Dermis blood vessel endothelial cell (primary cell): ENCODE data around the gene ALOX15. TPM values are rescaled to one million over a fixed set of nuclear protein-coding genes. Genes with fewer than 3 reads are reported as not detected.
A peak's percentile ranks its signal among the peaks of the same experiment; 100 is the strongest.
"Not testable (repeated sequence)": the region's sequence is repeated elsewhere in the genome, so short reads cannot be mapped to it uniquely, and the experiment has no call there.

Source experiments
- DNase-seq: peaks from one replicate; pipeline ENCODE4 v3.0.0; 2010
- total RNA-seq: library from RNA; depleted of rRNA; stranded (reverse); fragments of >200 nt; gene quantifications from 2 replicates; pipeline ENCODE4 v1.2.3, GENCODE V29; 2014

Gene ALOX15, protein sequence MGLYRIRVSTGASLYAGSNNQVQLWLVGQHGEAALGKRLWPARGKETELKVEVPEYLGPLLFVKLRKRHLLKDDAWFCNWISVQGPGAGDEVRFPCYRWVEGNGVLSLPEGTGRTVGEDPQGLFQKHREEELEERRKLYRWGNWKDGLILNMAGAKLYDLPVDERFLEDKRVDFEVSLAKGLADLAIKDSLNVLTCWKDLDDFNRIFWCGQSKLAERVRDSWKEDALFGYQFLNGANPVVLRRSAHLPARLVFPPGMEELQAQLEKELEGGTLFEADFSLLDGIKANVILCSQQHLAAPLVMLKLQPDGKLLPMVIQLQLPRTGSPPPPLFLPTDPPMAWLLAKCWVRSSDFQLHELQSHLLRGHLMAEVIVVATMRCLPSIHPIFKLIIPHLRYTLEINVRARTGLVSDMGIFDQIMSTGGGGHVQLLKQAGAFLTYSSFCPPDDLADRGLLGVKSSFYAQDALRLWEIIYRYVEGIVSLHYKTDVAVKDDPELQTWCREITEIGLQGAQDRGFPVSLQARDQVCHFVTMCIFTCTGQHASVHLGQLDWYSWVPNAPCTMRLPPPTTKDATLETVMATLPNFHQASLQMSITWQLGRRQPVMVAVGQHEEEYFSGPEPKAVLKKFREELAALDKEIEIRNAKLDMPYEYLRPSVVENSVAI
- total RNA-seq, result not detected in 2 replicates

DNA sequence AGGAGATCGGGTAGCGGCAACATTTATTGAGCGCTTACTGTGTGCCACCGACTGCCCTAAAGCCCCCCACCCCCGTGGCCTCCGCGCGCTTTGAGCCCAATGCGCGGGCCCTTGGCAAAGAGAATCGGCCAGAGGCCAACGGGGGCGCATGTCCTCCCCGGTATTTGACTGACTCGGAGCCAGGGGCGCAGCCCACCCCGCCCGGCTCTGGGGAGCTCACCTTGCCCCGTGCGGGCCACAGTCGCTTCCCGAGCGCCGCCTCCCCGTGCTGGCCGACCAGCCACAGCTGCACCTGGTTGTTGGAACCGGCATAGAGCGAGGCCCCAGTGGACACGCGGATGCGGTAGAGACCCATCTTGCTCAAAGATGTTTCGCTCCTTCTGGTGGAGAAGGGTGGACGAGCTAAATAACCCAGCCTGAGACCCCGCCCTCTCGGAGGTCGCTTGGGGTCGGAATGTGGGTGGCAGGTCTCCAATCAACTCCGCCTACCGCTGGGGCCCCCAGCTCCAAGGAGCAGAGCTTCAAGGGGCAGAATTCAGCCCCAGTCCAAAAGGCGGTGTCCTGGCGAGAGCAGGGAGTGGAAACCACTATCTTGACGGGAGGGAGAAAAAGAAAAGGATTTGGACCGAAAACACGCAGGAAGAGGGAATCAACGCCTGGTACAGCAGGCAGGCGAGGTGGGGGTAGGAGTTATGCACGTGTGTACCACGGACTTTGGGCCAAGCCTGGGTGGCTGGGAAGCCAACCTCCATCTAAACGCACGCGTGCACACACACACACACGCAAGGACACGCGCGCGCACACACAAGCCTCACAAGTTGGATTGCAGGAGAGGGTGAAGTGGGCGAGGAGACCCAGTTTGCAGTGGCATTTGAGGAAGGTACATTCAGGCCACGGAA is at the start of gene ALOX15:
Gene ALOX15, minus strand, starts transcription at position 382 of the 899 bp plus-strand sequence. Its CDS starts 27 bp downstream, at position 355.
- no peak for DNase-seq

DNA sequence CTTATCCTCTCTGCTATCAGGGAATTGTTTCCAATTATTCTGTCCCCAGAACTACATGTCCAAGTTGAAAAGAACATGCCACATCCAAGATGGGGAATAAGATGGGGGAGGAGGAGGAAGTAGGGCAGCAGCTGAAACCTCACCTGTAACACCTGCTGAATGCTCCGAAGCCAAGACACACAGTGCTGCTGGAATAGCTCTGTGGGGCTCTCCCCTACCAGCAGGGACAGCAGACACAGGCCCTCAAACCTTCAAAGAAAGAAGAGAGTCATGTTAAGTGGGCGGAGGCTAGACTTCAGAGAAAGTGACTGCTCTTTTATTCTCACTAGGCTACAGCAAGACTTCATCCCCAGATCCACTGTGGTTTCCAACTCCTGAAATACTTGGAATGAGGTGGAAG is 49.3 kb upstream of the ALOX15 start:
- DNase-seq, result no peak

DNA sequence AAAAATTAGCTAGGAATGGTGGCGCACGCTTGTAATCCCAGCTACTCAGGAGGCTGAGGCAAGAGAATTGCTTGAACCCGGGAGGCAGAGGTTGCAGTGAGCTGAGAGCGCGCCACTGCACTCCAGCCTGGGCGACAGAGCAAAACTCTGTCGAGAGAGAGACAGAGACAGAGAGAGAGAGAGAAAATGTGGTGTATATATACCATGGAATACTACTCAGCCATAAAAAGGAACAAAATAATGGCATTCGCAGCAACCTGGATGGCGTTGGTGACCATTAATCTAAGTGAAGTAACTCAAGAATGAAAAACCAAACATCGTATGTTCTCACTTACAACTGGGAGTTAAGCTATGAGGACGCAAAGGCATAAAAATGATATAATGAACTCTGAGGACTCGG is 48.4 kb upstream of the ALOX15 start:
- DNase-seq, result not testable (repeated sequence)

DNA sequence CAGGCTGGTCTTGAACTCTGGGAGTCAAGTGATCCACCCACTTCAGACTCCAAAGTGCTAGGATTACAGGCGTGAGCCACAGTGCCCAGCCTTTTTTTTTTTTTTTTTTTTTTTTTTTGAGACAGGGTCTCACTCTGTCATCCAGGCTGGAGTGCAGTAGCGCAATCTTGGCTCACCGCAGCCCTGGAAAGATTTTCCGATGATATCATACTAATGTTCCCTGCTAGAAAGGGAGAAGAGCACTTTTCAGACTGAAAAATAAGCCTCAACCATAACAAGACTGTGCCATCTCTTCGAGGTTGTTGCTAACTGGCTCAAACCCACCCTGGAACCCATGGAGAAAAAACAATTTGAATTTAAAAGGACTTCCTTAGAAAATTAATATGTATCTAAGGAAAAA is 42.3 kb upstream of the ALOX15 start:
- not testable (repeated sequence) for DNase-seq

DNA sequence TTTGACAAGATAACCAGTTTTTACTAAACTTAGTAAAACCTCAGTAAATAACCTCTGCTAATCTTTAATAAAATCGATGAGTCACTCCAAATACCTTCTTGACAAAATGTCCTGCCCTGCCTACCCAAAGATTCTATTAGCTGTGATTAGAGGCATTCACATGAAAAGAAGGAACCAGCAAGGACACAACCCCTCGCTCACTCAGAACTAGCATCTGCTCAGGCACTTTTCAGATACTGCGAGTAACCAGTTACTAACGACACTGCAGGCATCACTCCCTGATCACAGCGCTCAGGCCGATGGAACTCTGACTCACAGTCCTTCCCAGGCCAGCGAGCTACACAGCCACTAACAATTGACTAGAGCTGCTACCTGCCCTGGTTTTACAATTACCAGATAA is 38.2 kb upstream of the ALOX15 start:
- DNase-seq, result peak; percentile 65

DNA sequence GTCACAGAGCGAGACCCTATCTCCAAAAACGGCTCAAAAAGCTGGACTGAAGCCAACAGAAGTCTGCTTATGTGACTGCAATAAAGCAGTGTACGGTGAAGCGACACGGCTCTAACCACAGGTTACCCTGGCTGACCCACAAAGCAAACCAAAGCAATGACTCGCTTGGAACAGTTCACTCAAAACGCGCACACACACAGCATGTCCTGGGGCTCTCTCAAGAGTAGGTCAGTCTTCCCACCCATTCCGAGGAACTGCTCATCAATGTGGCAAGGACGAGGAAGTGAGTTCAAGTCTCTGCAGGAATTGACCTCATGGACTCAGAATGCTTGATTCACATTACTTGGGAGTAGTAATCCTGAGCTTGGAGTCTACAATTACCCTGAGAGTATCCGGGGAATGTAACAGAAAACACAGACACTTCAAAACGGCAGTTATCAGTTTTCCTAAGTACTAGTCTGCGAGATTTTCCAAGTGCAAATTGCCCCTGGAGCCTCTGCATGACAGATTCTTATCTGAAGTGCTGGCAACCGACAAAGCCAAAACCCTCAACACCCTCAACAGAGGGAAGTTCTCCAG is 37.1 kb upstream of the ALOX15 start:
- peak; percentile 80 for DNase-seq

DNA sequence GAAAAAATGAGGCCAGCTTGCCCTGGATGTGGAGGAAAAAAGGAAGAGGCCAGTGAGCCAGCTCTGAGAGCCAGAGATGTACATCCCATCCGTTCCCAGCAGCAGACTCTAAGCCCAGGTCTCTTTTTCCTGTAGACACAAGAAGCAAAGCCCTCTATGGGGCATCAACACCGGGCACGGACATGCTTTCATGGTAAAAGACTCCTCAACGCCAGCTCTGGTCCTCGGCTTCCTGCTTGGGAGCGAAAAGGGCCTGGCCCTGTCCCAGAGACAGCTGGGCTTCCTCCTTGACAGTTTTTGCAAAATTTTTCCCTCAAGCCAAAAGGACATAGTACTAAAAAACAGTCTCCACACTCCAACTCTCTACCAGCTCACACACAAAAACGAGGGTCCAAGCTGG is 35.3 kb upstream of the ALOX15 start:
- DNase-seq, result no peak

DNA sequence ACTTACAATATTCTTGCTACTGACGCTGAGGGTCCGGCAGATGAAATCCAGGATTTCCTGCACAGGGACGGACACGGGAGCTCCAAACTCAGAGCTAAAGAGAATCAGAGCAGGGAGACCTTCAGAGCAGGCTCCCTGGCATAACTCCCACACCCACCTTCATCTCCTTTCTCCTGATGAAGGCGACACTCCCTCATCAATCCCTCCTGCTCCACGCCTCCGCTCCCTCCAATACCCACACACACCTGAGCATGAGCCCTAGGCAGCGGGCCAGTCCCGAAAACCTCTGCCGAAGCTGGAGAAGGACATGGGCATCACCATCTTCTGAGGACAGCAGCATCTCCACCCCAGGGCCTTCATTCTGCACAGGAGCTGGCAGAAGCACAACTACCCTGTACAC is 34.3 kb upstream of the ALOX15 start:
- DNase-seq, result no peak

DNA sequence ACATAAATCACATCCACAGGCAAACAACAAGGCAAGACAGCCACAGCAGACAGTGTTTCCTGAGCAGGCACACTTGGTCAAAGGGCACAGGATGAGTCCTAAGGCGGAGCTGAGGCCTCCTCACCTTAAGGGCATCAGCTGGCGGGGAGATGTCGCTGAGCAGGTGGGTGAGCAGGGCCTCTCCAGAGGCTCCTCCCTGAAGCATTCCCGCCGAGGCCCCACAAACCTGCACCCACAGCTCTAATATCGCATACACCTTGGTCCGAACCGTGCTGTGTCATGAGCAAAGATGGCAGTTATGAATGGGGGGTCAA is 33.2 kb upstream of the ALOX15 start:
- no peak for DNase-seq

DNA sequence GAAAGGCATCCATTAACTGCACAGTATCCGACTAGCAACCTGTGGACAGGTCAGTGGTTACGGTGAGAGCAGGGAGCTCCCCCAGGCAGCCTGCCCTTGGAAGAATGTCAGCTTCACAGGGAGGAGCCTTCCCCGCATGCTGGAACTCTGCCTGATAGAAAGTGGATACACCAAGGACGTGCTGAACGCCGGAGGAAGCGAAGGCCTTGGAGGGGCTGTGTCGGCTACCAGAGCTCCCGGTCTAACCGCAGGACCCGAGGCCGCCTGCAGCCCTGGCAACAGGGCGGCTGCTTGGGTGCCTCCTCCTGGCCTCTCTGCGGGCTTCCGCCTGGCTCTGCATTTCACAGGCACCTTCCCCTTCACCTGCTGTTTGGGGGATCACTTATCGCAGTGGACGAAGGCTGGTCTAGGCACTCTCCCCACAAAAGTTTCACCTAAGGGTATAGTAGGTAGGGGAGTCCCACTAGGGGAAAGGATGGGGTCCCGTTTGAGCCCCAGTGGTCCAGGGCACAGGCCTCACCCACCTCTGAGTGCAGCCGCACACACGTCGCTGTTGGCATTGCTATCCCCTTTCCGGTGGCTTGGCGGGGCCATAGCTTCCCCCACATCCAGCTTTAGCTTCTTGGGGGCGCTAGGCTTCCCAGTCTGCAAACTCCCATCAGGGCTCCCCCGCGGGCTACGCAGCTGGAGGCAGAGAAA is 32.7 kb upstream of the ALOX15 start:
- no peak for DNase-seq

DNA sequence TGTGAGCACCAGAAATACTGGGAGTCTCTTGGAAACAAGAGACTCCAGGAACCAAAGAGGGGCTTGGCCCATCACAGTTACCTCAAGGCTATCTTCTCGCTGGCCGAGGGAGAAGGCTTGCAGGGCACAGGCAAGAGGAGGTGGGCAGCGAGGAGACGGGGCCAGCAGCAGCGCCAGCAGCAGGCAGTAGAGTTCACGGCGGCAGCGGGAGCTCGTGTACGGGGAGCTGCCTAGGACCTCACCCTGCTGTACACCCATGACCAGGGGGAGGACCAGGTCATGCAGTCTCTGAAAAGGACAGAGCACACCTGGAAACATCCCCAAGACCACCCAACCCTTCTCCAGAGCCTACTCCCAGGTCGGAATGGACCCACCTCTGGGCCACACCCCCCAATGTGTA is 31.7 kb upstream of the ALOX15 start:
- DNase-seq, result no peak

DNA sequence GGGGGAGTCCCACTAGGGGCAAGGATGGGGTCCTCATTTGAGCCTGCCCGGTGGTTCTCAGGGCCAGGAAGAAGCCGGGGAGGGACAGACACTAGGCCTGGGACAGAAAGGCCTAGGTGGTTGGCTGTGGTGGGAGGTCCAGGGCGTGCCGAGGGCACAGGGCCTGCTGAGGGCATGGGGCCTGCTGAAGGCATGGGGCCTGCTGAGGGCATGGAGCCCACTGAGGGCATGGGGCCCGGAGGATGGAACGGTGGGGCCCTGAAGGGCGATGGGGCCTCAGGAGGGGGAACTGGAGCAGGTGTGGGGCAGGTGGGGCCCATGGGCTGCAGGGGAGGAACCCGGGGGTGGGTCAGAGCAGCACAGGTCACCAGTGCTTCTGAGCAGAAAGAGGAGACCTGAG is 31.3 kb upstream of the ALOX15 start:
- DNase-seq, result no peak

DNA sequence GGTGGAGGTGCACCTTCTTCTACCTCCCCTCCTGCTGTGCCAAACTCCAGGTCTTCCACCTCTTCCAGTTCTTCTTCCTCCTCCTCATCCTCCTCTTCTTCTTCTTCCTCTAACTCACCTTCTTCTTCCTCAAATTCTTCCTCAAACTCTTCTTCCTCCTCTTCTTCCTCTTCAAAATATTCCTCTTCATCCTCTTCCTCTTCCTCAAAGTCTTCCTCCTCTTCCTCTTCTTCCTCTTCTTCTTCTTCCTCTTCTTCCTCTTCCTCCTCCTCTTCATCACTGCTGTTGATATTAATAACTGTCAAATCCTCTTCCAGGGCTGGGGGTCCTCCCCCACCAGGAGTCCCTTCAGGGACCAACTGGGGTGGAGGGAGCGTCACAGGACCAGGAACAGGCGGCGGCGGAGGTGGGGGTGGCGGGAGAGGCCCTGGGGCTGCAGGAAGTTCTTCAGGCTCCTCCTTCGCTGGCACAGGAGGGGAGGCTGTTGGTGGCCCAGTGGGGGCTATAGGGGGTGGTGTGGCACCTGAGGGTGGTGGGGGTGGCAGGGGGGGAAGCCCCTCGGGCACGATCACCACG is 30.7 kb upstream of the ALOX15 start:
- no peak for DNase-seq

DNA sequence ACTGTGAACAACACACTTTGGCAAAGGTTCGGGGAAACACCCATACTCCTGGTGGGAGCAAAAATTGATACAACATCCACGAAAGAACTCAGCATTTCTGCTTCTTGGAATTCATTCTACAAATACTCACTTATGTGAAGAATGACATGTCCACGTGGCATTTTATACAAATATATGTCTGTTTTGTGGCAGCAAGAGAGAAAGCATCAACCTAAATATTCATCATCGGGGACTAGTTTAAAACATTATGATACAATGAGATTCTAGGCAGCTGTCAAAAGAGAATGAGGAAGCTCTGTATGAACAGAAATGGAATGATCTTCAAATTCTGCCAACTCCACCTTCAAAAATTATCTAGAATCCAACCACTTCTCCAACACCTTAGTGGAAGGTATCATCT is 25.7 kb upstream of the ALOX15 start:
- no peak for DNase-seq

DNA sequence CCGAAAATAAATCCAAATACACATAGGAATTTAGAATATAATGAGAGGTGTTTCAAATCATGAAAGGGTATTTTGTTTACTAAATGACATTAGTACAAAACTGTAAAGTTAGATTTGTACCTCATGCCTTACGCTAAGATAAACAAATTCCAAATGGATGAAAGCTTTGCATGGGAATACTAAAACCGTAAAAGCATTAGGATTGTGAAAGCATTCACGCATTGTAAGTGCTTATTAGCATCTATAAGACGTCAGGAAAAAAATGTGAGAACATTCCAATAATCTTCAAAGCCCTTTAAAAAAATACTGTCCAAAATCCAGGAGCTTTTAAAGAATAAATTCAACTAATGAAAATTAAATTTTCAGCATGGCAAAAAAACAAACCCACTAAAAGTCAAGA is 24.8 kb upstream of the ALOX15 start:
- no peak for DNase-seq

DNA sequence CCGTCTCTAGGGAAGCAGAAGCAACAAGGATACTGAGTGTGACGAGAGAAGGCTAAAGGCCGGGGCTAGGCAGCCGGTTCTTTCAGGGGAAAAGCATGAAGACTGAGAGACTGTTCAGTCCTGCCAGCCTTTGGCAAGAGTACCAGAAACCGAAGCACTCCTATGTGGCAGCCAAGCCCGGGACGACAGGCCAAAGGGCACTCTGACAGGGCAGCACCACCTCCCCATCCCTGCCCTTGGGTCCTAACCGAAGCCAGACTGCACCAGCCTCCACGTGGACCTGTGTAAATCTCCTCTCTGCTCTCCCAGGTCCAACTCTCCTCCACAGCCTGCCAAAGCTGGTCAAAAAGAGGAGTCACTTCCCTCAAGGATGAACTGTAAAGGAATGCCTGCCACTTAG is 23.5 kb upstream of the ALOX15 start:
- no peak for DNase-seq

DNA sequence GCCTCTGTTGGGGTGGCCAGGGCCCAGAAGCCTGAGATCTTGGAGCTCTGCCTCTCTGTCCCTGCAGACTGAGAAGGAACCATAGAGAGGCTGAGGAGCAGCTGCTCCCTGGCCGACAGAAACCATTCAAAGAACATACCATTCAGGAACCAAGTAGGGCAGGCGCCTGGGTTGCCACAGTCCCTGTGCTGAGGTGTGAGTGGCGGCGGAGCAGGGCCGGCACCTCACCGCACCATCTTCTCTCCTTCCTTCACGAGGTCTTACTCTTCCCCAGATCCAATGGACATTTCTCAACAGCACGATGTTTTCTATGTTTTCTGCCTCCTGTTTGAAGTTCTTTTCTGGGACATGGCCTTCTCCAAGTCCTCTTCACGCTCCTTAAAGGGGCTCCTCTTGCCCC is 22.8 kb upstream of the ALOX15 start:
- no peak for DNase-seq

DNA sequence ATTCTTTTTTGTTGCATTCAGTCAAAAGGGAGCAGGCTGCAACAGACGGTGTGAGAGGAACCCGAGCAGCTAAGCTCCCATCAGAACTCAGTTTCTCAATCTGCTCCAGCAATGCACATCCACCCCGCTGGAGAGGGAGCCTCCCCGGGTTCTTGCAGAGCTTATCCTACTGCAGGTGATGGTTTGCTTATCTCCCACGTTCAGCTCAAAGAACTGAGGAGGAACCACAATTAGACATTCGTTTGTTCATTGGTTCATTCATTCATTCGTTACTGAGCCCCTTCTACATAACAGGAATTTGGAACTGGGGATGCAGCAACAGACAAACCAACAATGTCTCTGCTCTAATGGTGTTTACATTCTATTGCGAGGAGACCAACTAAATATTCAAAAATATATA is 22.2 kb upstream of the ALOX15 start:
- no peak for DNase-seq

DNA sequence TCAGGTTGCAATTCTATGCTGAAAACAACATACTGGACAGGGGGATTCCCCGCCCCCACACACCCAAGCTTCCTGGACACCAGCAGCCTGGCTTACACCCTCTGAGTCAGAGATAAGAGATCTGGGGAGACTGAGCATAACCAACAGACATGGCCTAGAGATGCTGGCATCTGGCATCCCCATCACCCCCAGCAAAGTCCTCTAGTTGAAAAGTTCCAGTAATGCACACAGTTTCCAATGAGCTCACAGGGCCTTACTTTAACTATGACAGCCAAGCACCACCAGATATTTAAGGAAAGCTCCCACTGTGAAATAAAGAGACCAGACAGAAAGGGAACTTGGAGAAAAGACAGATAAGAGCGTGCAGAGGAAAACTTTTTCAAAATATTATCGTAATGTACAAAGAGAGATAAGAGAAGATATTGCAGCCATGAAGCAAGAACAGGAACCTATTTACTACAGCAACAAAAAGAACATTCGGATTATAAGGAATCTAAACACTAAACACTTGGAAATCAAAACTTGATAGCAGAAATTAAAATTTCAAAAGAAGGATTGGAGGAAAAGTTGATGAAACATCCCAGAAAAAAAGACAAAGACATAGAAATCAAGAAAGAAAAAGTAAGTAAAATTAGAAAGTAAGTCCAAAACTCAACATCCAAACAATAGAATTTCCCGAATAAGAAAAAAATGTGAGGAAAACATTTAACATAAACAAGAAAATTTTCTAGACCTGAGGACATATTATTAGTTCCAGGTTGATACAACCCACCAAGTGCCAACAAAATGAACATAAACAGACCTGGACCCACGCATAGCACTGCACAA is 17.2 kb upstream of the ALOX15 start:
- DNase-seq, result peak; percentile 36

DNA sequence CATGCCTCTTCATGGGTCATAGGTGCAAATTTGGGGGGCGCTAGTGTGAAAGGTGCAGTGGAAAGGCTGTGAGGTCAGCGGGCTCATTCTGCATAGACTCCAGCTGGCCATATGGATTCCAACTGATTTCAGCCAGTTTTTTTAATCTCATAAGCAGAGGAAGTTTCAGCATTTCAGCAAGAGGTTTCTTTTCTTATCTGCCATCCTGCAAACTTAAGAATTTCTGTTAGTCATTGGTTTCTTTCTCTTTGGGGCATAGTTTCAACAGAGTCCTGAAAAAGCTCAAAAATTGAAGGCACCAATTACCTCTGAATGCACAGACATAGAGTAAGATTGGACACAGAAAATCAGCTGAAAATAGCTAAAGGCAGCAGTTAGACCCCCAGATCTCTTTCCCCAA is 16.2 kb upstream of the ALOX15 start:
- no peak for DNase-seq

DNA sequence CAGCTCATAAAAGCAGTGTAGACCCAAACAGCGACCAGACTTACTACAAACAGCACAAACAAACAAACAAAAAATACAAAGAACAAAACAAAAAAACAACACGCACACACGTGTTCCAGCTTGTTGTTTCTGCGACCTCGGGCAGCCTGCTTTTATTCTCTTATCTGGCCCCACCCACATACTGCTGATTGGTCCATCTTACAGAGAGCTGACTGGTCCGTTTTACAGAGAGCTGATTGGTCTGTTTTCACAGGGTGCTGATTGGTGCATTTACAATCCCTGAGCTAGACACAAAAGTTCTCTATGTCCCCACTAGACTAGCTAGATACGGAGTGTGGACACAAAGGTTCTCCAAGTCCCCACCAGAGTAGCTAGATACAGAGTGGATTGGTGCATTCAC is 14.5 kb upstream of the ALOX15 start:
- not testable (repeated sequence) for DNase-seq
